HUES6 (cell line): ENCODE measurements around the gene HEATR5A.

Experiments used
- H3K27ac ChIP-seq: 2 replicates; pipeline ENCODE4 v1.7.0; 2013; ENCODE audit warnings: low read depth, mild to moderate bottlenecking, low read length, inconsistent platforms
- H3K27me3 ChIP-seq: 2 replicates; pipeline ENCODE4 v1.6.1; 2013; ENCODE audit warnings: low read length; ENCODE audit not compliant: control insufficient read depth, insufficient read depth
- H3K36me3 ChIP-seq: 2 replicates; pipeline ENCODE4 v1.6.1; 2013; ENCODE audit warnings: low read length; ENCODE audit not compliant: control insufficient read depth, insufficient read depth
- H3K4me1 ChIP-seq: 2 replicates; pipeline ENCODE4 v1.6.1; 2013; ENCODE audit warnings: low read length; ENCODE audit not compliant: control insufficient read depth, insufficient read depth
- H3K4me3 ChIP-seq: 2 replicates; pipeline ENCODE4 v1.5.1; 2013; ENCODE audit warnings: low read depth, low read length
- H3K9ac ChIP-seq: one replicate; pipeline ENCODE4 v1.6.1; 2013; ENCODE audit warnings: mild to moderate bottlenecking, low read length
- H3K9me3 ChIP-seq: 2 replicates; pipeline ENCODE4 v1.6.1; 2013; ENCODE audit warnings: low read depth, low read length; ENCODE audit not compliant: control insufficient read depth, insufficient read depth

HEATR5A gene

GRCh38 chr14:31403707-31404106 is 16.6 kb downstream of the HEATR5A start:
- Histone ChIP-seq H3K36me3 (peaks cover 16% of the 10 kb centered on the region), H3K9ac (no peak overlapping the region), H3K27ac (no peak overlapping the region), H3K9me3 (no peaks in the 10 kb centered on the region), H3K4me3 (no peak overlapping the region), H3K4me1 (no peaks in the 10 kb centered on the region), H3K27me3 (no peaks in the 10 kb centered on the region)

DNA sequence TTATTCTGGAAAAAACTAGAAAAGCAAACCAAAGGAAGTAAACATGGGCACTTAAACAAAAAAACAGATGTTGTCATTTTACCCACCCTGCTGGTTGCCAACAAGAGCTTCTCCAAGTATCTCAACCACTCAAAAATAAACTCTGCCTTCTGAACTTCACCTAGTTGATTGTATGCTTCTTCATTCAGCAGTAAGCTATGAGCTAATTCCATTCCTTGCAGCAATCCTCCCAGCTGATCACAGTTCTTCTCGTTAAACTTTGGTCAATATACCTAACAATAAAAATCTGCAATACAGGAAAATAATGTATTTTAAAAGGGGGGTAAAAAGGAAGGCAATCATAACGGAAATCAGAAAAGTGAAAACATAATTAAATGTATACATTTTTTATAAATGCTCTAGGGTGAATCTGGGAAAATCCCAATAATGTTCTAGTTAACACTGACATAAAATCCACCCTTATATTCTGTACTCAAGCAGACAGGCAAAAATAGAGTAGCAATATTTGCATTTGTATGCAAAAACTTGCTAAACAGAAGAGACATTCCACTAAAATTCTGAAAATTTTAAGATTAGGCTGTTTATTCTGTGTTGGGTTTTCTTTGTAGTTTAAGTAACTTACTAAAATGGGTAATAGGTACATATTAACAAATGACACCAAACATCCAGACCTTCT is 17.4 kb downstream of the HEATR5A start:
- Histone ChIP-seq H3K9ac (no peak overlapping the region), H3K9me3 (no peaks in the 10 kb centered on the region), H3K27me3 (no peaks in the 10 kb centered on the region), H3K4me1 (no peaks in the 10 kb centered on the region), H3K36me3 (peaks cover 21% of the 10 kb centered on the region), H3K27ac (no peak overlapping the region), H3K4me3 (no peak overlapping the region)

- H3K9me3 ChIP-seq = no peaks in the 10 kb centered on the region
- no peak overlapping the region for H3K27ac ChIP-seq
- no peak overlapping the region for H3K4me3 ChIP-seq
- no peaks in the 10 kb centered on the region for H3K4me1 ChIP-seq
- H3K36me3 ChIP-seq = peaks cover 25% of the 10 kb centered on the region
- H3K9ac ChIP-seq = no peak overlapping the region
- H3K27me3 ChIP-seq = no peaks in the 10 kb centered on the region
Measured at GRCh38 chr14:31401369-31401932, 18.9 kb downstream of the HEATR5A start.

DNA sequence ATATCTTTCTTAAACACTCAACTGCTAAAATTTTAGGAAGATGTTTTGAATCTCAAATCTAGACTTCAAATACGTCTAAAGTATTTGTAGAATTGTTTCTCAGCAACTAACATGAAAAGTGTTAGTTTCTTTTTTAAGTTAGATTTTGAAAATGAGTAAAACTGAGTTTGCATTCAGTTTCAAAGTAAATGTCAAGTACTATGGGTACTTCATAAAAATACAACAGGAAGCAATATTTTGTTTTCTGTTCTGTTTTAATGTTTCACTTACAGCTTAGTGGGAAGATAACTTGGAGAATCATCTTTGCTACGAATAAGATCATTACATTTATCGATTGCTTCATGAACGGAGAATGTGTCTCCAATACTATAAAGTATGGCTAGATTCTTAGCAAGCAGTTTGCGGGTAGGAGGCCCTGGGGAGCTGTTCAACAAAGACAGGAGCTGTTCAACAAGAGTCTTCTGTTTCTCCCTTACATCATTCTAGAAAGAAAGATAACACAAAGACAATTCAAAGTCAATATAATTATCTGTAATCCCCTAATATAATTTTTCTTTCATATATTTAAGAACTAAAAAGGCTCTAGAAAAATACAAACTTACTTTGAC is 20.2 kb downstream of the HEATR5A start:
- H3K36me3 ChIP-seq = peaks cover 29% of the 10 kb centered on the region
- H3K27ac ChIP-seq = no peak overlapping the region
- no peak overlapping the region for H3K4me3 ChIP-seq
- no peaks in the 10 kb centered on the region for H3K4me1 ChIP-seq
- no peaks in the 10 kb centered on the region for H3K27me3 ChIP-seq
- no peak overlapping the region for H3K9ac ChIP-seq
- H3K9me3 ChIP-seq = no peaks in the 10 kb centered on the region

- H3K27ac ChIP-seq = no peak overlapping the region
- no peak overlapping the region for H3K9ac ChIP-seq
- no peaks in the 10 kb centered on the region for H3K9me3 ChIP-seq
- no peaks in the 10 kb centered on the region for H3K27me3 ChIP-seq
- peaks cover 33% of the 10 kb centered on the region for H3K36me3 ChIP-seq
- no peak overlapping the region for H3K4me3 ChIP-seq
- no peaks in the 10 kb centered on the region for H3K4me1 ChIP-seq
Measured at GRCh38 chr14:31395572-31396205, 24.7 kb downstream of the HEATR5A start.

DNA sequence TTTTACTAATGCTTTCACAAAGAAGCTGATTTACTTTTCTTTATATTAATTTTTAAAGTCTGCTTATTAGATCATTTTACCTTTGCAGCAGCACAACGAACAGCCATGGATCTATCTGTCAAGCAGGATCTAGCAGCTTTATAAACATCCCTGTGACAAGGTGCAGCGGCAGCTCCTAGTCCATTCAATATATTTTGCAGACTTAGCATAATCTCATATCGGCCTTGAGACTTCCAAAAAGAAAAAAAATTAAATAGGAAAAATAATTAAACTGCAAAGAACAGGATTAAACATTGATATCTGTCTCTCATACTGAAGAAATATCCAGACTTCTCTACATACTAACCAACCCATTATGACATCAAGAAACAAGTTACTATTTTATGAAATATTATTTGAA is 25.2 kb downstream of the HEATR5A start:
- no peak overlapping the region for H3K27ac ChIP-seq
- no peak overlapping the region for H3K9ac ChIP-seq
- H3K4me3 ChIP-seq = no peak overlapping the region
- no peaks in the 10 kb centered on the region for H3K27me3 ChIP-seq
- H3K36me3 ChIP-seq = peaks cover 30% of the 10 kb centered on the region
- H3K9me3 ChIP-seq = no peaks in the 10 kb centered on the region
- no peaks in the 10 kb centered on the region for H3K4me1 ChIP-seq

DNA sequence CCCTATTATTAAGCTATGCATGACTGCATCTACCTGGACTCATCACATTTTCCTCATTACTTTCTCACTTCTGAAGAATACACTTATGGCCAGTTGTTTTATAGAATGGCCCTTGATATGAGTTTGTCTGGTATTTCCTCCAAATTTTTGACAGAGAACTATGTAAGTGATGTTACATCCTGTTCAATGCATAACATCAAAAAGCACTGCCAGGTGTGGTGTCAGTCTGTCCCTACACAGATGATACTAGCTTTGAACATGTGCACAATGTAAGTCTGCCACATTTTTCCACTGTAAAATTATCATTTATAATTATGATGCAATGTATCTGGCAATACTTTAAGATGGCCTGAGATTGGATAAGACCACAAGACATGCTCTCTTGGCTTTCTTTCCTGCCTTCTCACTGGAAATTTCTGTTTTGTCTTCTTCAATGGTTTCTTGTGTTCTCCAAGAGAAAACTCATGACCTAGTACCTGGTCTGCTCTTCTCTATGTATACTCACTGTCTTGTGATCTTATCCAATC is 28.3 kb downstream of the HEATR5A start:
- H3K4me3 ChIP-seq = no peak overlapping the region
- H3K27ac ChIP-seq = no peak overlapping the region
- peaks cover 12% of the 10 kb centered on the region for H3K36me3 ChIP-seq
- no peaks in the 10 kb centered on the region for H3K4me1 ChIP-seq
- H3K27me3 ChIP-seq = no peaks in the 10 kb centered on the region
- H3K9ac ChIP-seq = no peak overlapping the region
- no peaks in the 10 kb centered on the region for H3K9me3 ChIP-seq

DNA sequence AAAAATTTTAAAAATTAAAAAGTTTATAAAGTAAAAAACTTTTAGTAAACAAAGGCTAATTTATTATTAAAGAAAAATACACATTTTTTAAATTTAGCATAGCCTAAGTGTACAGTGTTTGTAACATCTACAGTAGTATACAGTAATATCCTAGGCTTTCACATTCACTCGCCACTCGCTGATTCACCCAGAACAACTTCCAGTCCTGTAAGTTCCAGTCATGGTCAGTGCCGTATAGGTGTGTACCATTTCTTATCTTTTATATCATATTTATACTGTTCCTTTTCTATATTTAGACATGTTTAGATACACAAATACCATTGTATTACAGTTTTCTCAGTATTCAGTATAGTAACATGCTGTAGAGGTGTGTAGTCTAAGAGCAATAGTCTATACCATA is 28.9 kb downstream of the HEATR5A start:
- H3K27me3 ChIP-seq = no peaks in the 10 kb centered on the region

GRCh38 chr14:31389946-31390345 is 30.4 kb downstream of the HEATR5A start:
- no peaks in the 10 kb centered on the region for H3K4me1 ChIP-seq
- no peaks in the 10 kb centered on the region for H3K27me3 ChIP-seq
- peaks cover 15% of the 10 kb centered on the region for H3K36me3 ChIP-seq
- no peaks in the 10 kb centered on the region for H3K9me3 ChIP-seq
- no peak overlapping the region for H3K4me3 ChIP-seq
- no peak overlapping the region for H3K27ac ChIP-seq
- H3K9ac ChIP-seq = no peak overlapping the region

More for the DNA sequence above, 28.9 kb downstream of the HEATR5A start:
- Histone ChIP-seq H3K9me3 (no peaks in the 10 kb centered on the region), H3K9ac (no peak overlapping the region), H3K4me3 (no peak overlapping the region), H3K4me1 (no peaks in the 10 kb centered on the region), H3K27ac (no peak overlapping the region), H3K36me3 (peaks cover 16% of the 10 kb centered on the region)

DNA sequence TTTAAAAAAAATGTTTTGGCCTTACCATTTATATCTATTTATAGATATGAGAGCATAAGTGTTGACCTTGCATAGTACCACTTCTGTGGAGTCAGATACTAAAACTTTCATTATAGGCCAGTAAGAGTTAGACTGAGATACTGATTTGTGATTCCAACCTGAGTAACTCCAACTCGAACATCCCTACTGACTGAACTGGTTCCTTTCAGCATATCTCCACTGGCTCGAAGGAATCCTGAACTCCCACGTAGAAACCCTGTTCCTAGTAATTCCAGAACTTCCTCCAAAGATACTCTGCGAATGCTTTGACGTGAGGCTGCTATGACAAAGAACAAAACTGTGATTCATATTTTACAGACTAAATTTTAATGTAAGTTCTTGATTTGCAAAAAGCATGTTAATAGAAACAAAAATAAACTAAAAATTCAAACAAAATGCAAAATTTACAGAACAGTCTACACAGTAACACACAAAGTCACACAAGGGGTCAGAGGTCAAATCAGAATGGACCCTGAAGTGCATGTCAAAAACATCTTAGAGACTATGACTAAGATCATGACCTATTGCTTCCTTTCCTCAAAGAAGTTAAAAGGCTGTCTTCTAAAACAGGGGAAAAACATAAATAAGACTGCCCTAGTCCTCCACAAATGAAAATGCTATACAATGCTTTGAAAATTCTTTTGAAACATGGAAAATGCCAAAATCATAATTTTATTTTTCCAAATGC is 31.5 kb downstream of the HEATR5A start:
- H3K27ac ChIP-seq = no peak overlapping the region
- H3K4me3 ChIP-seq = no peak overlapping the region
- no peaks in the 10 kb centered on the region for H3K9me3 ChIP-seq
- peaks cover 12% of the 10 kb centered on the region for H3K36me3 ChIP-seq
- H3K9ac ChIP-seq = no peak overlapping the region
- no peaks in the 10 kb centered on the region for H3K4me1 ChIP-seq
- no peaks in the 10 kb centered on the region for H3K27me3 ChIP-seq
